NB4 (cell line): ENCODE data around the gene EDAR.

Source experiments
- CTCF ChIP-seq: IDR thresholded peaks from one replicate; pipeline ENCODE4 v1.5.1; 2012; ENCODE audit warnings: low read depth, low read length
- MAX ChIP-seq: IDR thresholded peaks from 2 replicates; pipeline ENCODE4 v1.6.1; 2011; ENCODE audit warnings: low read depth, low read length
- MYC ChIP-seq: IDR thresholded peaks from 2 replicates; pipeline ENCODE4 v1.6.1; 2011; ENCODE audit warnings: low read depth, low read length
- POLR2A ChIP-seq: IDR thresholded peaks from 2 replicates; pipeline ENCODE4 v1.6.1; 2011; ENCODE audit warnings: mild to moderate bottlenecking; ENCODE audit not compliant: insufficient read length; ENCODE audit errors: extremely low read depth

GRCh38 chr2:108924580-108925251 lies 64.3 kb downstream of the EDAR start:
- TF ChIP-seq CTCF: no peak
- TF ChIP-seq MAX: no peak
- no peak for TF ChIP-seq POLR2A
- no peak for TF ChIP-seq MYC
